NCI-H2227 treated with DMSO at 0.1 percent for 48 hours (cell line): ENCODE measurements around the gene GNAS-AS1.

Experiments used
- DNase-seq: peaks from one replicate; lab custom pipeline; 2025; lab: John Stamatoyannopoulos, UW

Gene GNAS-AS1

DNA sequence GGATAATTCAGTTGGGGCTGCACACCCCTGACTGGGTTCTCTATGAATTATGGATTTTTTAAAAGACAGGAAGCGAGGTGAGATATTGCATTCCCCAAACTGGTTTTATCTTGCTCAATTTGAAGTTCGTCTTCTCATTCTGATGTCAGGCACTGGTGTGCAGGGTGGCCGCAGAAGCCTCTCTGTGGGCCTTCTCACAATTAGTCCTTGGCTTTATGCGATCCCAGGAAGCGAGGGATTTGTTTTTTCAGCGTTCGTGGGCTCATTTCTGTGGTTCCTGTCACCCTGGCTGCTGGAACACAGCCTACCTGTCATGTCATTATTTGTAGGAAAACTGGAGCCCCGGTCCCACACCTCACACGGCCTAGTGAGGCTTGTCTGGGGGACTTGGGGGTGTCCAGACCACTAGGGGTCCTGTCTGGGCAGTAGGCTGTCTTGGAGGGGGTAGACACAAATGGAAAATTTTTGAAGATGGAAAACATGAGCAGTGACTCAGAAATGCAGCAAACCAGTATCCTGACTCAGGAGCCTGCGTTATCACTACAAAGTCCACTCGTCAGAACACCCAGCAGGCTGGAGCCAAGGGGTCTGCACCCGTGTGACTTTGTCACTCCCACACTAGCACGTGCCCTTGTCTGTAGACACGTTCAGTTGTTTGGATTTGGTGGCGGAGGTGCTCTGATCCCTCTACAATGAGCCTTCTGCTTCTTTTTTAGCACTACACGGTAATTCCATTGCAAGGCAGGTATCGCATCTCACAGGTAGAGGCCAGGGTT is 42.2 kb downstream of the GNAS-AS1 start:
- DNase-seq: no peak

DNA sequence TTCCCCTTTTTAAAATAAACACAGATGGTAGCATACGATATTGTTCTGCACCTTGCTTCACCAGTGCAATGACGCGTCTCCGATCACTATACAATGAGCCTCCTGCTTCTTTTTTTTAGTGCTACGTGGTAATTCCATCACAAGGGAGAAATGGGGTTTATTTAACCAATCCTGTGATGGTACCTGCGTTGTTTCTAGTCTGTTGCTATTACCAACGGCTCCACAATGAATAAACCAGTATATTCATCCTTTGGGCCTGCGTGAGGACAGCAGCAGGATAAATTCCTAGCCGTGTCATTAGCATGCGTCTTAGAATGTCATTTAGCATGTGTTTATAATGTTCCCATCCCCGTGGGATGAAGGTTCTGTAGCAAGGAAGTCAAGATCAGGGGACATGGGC is 42.9 kb downstream of the GNAS-AS1 start:
- no peak for DNase-seq

DNA sequence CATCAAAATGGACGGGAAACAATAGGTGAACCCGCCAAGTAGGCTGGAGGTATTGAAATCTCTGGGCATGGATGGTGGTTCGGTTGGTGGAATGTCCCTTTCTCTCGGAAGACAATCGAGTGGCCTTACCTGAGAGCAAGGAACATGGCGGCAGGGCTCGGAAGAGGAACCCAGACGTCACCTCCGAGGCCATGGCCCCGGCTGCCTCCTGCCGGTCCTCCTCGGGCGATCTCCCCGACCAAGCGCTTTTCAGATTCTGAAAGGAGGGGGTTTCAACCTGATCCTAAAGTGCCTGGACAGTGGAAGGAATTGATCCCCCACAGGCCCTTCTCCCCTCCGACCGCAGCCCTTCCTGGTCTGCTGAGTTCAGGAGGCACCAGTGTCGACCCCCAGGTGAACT is 47.2 kb downstream of the GNAS-AS1 start:
- DNase-seq: no peak

DNA sequence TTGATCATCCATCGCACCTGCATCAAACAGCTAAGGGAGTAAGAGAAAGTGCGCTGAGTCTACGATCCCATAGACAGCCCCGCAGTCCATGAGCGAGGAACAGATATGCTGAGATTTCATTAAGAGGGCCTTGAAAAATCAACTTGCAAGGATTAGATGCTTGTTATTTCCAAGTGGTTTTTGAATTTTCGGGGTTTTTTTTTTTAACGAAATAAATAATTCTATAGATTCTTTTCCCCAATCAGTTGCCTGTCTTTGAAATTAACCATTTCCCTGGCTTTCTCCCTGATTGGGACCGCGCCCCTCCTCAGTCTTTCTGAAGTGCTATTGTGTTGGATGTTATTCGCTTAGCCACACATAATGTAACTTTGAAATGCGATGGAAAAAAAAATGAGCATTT is 48.6 kb downstream of the GNAS-AS1 start:
- DNase-seq: no peak

DNA sequence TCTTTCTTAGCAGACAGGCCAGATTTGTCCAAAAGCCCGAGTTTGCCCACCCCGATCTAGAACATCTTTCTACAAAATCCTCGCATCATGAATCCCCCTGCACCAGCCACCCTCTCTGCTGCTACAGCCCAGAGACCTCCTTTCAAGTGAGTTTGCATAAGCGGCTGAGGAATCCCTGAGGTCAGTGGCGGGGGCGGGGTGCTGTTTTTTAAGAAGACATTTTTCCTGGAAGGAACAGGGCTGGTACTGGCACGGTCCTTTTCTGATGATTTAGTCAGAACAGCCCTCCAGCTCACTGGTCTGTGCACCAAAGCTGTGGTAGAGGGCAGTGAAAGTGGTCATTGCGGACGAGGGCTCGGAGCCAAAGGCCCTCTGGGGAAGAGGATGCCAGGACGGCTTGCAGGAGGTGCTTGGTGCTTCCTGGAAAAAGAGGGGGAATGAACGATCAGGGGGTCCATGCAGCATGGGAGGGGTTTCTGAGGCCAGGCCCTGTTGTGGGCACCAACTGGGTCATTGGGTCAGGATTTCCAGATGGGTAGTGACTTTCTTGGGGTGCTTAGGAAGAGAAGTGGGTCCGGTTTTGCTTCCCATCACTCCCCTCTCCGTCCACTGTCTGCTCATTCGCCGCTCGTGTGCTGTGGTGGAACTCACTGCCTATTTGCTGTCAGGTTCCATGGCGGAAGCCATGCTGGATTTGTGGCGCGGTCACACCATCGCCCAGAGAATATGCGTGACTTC is 50.4 kb downstream of the GNAS-AS1 start:
- no peak for DNase-seq

DNA sequence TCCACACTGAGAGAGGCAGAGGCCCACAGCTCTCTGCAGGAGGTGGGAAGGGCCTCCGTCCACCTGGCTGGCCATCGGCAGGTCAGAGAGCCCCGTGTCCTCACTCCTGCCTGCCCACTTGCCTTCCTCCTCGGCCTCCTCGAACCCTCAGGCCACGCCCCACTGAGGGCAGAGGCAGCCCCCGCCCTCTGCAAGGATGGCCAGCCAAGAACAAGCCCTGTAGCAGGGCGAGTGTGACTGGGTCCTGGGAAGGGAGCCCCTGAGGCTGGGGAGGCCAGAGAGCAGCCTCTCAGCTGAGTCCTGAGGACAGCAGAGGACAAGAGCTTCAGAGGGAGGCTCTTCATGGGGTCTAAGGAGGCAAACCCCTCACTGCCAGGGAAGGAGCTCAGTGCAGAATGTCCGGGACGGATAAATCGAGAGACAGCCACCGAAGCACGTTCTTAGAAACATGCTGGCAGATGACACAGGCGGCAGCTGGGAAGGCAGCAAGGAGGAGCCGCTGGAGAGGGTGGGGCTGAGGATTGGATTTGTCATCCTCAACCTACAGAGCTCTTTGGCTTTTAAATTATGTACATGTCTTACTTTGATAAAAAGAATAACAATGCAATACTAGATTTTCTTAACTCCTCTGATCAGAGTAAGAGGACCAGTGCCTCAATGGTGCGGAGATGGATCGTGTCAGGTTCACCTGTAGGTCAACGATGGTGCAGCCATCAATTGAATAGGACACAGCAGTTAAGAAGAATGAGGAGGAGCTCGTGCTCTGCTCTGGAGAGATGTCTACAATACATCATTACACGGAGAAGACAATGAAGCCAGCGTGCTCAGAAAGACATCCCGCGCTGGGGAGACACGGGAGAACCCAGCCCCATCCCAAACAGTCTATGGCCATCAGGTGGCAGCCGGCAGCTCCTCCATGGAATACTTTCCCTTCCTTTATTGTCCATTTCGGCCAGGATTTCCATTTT is 53.0 kb downstream of the GNAS-AS1 start:
- no peak for DNase-seq

DNA sequence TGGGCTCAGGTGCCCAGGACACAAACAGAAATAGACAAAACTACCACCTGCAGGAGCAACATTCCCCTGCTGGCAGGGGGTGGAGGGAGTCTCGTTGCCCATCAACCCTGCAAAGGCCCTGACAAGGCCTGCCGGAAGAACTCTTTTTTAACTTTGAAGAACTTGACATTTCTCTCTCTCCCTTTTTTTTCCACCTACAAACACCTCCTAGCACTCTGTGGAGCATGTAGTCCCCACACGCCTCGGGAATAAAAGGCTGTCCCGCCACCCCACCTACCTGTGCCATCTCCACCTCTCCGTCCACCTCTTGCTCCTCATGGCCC is 54.8 kb downstream of the GNAS-AS1 start:
- no peak for DNase-seq

DNA sequence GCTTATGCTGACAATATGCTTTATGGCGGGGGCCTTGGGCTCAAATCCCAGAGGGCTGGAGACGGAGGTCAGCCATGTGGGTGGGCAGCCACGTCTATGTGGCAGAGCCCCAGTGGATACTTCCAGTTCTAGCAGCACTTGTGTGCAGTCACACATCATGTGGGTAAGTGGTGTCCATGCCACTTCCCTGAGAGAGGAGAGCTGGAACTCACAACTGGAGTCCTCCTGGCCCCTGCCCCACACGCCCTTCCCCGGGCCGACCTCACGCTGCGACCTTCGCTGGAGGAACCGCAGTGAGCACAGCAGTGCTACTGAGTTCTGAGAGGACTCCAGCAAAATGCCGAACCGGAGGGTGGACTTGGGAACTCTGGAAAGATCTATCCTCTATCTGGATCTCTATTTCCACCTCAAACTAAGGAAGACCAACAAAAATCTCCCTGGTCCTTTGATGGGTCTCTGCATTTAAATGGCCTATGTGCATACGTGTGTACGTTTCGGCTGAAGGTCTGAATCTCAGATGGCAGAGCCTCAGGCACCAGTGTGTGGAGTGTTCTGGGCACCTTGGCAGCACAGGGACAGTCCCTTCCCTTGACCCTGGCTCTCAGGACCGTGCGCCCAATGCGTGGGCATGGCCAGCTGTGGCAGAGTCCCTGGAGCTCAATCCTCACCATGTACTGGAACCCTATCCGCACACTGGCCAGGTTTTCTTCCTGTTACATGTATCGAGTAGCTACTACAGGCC is 55.4 kb downstream of the GNAS-AS1 start:
- DNase-seq: no peak

DNA sequence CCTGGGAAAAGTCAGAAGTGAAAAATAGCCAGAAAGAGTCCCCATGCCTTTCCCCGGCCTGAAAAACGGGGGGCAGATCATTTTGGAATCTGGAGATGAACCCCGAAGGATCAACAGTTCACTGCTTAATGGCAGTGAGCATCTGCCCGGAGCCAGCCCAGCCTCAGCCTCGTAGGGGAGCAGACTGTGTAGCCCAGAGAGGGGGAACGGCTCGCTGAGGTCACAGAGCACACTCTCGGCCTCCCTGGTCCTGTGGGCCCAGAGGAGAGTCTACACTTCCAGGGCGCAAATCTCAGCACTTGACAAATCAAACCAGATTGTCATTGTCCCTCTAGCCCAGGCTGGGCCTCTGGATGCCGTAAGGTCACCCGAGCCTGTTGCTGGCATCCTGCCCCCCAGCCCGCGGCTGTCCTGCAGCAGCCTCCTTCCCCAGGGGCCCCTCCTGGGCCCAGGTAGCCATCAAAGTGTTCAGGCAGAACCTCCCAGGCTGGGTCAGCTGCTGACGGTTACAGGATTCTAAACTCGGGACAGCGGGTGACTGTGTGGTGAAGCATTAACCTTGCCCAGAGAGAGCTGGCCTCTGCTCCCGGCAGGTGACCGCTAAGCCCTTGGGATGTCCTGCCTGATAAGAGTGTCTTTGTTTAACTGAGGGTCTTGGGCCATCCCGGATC is 56.1 kb downstream of the GNAS-AS1 start:
- no peak for DNase-seq

DNA sequence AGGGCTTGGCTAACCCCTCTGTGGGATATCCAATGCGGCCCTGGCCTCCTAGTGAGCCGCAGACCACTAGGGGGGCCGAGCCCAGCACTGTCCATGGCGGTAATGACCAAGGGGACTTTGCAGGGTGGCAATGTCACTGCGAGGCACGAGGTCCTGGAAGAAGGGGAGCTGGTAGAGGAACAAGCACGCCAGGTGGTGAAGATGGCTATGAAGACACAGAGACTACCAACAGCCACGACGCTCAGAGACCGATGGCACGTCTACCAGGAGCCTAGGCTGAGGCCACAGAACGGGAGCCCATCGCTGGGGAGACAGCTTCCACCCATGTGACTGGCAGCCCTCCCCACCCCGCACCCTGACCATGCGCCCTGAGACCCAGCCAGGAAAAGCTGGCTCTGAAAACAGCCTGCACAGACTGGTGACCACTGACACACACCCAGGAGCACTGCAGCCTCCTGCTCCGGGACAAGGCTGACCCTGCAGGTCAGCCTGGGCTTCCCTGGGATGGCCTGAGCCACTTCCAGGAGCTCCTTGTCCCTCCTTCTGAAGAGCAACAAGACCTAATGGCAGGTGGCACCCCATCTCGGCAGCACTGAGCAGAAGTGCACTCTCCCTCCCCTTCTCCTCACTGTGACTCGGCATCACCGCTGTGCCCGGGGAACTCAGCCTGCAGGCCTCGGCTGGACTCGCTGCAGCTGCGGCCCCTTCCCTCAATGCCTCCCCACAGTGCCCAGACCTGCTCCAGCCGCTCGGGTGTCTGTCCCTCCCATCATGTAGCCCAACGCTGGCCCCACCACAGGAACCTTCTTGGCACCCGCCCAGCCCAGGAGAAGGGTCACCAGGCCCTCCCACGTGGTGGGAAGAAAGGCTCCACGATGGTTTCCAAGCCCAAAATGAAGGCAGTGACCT is 56.9 kb downstream of the GNAS-AS1 start:
- DNase-seq: no peak

DNA sequence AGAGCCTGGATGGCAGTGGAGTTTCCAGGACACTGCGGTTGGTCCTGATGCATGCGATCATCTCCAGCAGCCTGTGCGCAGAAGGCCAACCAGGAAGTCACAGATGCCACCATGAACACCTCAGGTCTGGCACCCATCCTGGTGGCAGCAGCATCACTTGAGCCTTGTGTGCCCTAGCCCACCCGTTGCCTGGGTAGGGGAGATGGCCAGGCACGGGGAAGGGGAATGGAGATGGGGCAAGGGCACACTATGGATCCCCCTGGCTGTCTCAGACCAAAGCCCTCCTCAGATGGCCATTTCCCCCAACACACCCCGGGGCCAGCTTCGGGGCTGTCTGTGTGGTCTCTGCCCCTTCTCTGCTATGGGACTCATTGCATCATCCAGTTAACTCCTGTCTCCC is 58.3 kb downstream of the GNAS-AS1 start:
- no peak for DNase-seq

DNA sequence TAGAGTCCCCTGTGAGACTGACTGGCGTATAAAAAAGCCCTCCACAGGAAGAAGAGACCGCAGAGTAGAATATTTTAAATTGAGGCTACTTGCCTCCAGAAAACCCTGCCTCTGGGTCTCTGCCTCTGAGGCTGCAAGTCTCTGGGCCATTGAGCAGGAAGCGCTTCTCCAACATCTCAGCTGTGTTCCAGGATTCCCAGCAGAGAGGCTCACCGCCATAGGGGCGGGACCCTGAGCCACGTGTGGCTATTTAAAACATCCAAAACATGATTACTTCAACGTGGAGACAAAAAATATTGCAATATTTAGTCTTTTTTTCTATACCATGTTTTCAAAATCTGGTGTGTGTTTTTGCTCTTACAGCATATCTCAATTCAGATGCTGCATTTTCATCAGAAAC is 59.4 kb downstream of the GNAS-AS1 start:
- no peak for DNase-seq

DNA sequence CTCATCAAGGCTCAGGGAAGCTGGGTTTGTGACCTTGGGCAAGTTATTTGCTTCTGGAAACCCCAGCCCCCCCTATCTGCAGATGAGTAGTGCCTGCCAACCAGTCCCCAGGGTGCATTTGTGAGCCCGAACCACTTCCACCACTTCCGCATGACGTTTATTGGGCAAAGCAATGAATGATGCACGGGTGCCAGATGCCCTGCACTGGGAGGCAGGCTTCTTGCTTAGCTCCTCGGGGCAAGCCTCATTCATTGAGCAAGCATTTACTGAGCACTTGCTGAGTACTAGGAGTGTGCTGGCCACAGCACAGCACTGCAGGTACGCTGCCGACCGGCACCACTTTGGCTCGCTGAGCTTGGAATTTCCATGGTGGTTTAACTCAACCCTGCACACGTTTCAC is 60.2 kb downstream of the GNAS-AS1 start:
- DNase-seq: no peak

DNA sequence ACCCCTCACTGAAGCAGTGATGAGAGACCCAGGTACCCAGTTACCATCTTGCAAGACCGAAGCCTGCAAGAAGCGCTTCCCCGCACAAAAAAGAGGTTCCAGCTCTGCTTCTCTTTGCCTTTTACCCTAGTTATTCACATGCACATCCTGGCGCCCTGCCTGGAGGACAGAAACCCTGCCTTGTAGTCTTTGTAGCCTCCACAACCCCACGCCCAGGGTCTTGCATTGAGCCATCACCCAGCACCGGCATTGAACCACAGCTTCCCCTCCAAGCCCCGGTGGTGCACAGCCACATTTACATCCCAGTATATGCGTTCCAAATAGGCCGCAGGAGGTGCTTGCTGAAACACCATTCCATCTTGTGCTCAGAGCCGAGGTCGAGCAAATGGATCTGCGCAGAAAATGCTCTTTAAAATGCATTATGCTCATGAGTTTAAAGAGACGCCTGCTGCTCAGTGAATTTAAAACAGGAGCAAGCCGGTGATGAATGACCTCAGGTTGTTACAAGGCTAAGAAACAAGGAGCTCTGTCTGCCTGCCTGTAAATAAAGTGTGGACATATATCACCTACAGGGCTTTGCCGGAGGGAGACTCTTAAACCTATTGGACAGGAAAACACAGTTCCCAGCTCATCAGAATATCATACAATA is 61.7 kb downstream of the GNAS-AS1 start:
- DNase-seq: no peak

DNA sequence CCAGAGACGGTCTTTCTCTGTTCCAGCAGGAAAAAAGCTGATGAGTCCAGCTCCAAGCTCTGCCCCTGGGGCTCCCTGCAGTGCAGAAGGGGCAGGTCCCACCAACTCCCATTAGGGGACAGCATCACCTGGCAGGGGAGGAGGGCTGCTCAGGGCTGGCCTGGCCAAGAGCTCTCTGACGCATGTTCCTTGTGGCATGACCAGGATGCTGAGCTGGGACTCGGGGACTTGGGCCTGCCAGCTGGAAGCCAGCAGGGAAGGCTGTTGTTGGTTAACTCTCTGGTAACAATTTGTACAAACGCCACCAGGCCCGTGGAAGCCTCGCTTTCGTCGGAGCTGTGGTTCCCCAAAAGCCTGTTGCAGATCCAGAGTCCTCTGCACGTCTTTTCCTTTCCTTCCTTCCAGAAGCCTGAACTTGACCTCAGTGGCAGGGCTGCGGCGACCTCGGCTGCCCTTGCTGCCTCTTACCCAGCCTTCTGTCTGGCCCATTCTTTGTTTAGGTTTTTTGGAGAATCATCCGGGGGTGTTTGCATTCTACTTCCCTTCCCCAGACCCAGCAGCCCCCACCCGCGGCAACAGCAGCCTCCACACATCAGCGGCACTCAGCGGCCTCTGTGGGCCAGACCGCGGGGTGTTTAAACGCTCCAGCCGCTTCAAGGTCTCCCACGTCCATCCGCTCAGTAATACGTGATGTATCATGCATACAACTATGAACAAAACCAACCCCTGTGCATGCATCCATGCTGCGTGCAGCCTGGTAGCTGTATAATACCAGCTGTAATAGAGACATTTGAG is 63.3 kb downstream of the GNAS-AS1 start:
- no peak for DNase-seq

DNA sequence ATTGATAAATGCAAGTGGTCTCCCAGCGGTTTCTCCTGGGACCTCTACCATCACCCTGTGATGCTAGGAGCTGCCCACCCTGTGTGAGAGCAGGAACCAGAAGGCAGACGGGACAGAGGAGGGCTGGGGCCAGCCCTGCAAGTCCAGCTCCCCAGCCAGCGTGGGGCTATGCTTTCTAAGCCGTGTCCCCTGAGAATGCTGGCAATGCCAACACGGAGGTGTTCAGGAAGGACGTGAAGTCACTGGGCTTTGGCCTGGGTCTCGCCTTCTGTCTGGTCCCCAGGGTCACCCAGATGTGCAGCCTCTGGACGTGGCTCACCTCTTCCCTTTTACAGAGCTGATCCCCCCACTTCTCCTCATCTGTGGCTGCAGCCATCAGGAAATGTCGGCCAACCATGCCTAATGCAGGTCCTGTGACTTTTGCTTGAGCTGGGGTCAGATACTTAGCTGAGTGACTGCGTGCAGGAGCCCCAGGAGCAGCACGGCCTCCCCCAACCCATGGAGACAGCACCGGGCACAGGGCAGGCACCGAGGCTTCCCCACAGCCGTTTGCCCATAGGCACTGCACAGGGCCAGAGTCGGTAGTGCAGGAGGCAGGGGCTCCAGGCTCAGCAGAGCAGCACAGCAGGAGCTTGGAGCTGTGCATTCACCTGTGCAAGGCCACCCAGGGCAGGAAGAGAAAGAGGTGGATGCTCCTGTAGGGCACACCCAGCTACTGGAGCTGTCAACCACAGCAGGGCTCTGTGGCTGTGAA is 66.2 kb downstream of the GNAS-AS1 start:
- DNase-seq: no peak

DNA sequence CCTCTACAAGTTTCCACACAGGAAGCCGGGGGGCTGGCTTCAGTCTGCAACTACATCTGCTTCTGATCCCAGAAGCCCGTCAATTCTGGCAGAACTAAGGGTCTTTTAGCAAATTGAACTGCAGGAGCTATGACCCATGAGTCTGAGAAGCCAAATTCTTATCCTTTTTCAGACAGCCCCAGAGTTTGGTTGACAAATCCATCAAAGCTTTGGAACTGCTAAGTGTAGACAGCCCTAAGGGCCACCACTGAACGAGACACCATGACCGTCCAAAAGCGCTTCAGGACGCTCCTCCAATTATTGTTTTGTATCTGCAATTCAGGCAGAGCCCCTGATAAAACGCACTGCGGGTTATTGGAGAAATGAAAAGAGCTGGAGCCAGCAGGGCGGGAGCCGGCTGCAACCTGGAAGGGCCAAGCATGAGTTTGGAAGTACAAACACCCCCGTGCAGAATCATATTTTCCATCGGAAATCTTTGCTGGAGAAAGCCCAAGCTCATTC is 67.1 kb downstream of the GNAS-AS1 start:
- DNase-seq: no peak

DNA sequence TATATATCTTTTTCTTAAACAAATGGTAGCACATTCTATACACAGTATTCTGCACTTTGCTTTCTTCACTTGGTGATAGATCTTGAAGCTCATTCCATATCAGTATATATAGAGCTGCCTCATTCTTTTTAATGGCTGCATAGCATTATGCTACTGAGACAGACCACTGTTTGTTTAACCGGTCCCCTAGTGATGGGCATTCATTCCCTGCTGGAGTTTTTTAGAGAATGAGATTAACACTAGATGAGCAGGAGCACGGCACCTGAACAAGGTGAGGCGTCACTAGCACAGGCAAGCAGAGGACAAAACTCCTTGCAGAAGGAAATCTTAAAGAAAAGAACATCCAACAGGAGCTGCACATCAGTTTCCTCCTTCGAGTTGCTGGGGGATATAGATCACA is 69.6 kb downstream of the GNAS-AS1 start:
- no peak for DNase-seq
